HEK293T (cell line): ENCODE measurements around the gene IL1F10.

Experiments
- CTCF ChIA-PET: fragments of 350-600 bp; formaldehyde crosslinking; extraction: SDS; loops from one replicate; lab custom pipeline; 2021; ENCODE audit warnings: antibody characterized with exemption, inconsistent platforms; lab: Yijun Ruan, JAX
- POLR2A ChIA-PET: fragments of 350-600 bp; formaldehyde crosslinking; extraction: SDS; loops from one replicate; lab custom pipeline; 2020; ENCODE audit warnings: antibody characterized with exemption, inconsistent platforms; lab: Yijun Ruan, JAX
- DNase-seq: peaks from one replicate; pipeline ENCODE4 v3.0.0; 2012; ENCODE audit warnings: mixed read lengths; ENCODE audit errors: extremely low spot score
- ARNT ChIP-seq: fragments of 450-650 bp; IDR thresholded peaks from 2 replicates; pipeline ENCODE4 v1.6.1; 2017; ENCODE audit warnings: mild to moderate bottlenecking
- BHLHE40 ChIP-seq: fragments of 450-650 bp; IDR thresholded peaks from 2 replicates; pipeline ENCODE4 v1.6.1; 2016; ENCODE audit warnings: mild to moderate bottlenecking, moderate library complexity, borderline replicate concordance
- CTBP1 ChIP-seq: fragments of 450-650 bp; IDR thresholded peaks from 2 replicates; pipeline ENCODE4 v1.6.1; 2016; ENCODE audit warnings: borderline replicate concordance
- ELF4 ChIP-seq: fragments of 450-650 bp; IDR thresholded peaks from 2 replicates; pipeline ENCODE4 v1.6.1; 2017; ENCODE audit warnings: antibody characterized with exemption
- FOXA1 ChIP-seq: fragments of 450-650 bp; IDR thresholded peaks from 2 replicates; pipeline ENCODE4 v1.6.1; 2016; ENCODE audit warnings: mild to moderate bottlenecking
- FOXK2 ChIP-seq: fragments of 450-650 bp; IDR thresholded peaks from 2 replicates; pipeline ENCODE4 v1.6.1; 2016; ENCODE audit warnings: mild to moderate bottlenecking
- FOXM1 ChIP-seq: fragments of 450-650 bp; IDR thresholded peaks from 2 replicates; pipeline ENCODE4 v1.6.1; 2017; ENCODE audit warnings: mild to moderate bottlenecking, borderline replicate concordance
- HDGF ChIP-seq: fragments of 450-650 bp; IDR thresholded peaks from 2 replicates; pipeline ENCODE4 v1.6.1; 2017; ENCODE audit warnings: antibody characterized with exemption, borderline replicate concordance
- L3MBTL2 ChIP-seq: fragments of 450-650 bp; conservative IDR thresholded peaks from 2 replicates; pipeline ENCODE4 v1.6.1; 2016; ENCODE audit warnings: mild to moderate bottlenecking
- LEF1 ChIP-seq: fragments of 450-650 bp; IDR thresholded peaks from 2 replicates; pipeline ENCODE4 v1.6.1; 2017; ENCODE audit warnings: mild to moderate bottlenecking, borderline replicate concordance
- NFRKB ChIP-seq: fragments of 450-650 bp; IDR thresholded peaks from 2 replicates; pipeline ENCODE4 v1.6.1; 2016; ENCODE audit warnings: mild to moderate bottlenecking, moderate library complexity
- SP1 ChIP-seq: fragments of 450-650 bp; IDR thresholded peaks from 2 replicates; pipeline ENCODE4 v1.6.1; 2017
- SUZ12 ChIP-seq: fragments of 450-650 bp; IDR thresholded peaks from 2 replicates; pipeline ENCODE4 v1.6.1; 2016; ENCODE audit warnings: mild to moderate bottlenecking
- TARDBP ChIP-seq: fragments of 450-650 bp; IDR thresholded peaks from 2 replicates; pipeline ENCODE4 v1.6.1; 2016
- ZNF384 ChIP-seq: fragments of 450-650 bp; IDR thresholded peaks from 2 replicates; pipeline ENCODE4 v1.6.1; 2016
- TF ChIP-seq, protein P1 (sequence below): fragments of 450-650 bp; IDR thresholded peaks from 2 replicates; pipeline ENCODE4 v1.6.1; 2016

Gene IL1F10, protein sequence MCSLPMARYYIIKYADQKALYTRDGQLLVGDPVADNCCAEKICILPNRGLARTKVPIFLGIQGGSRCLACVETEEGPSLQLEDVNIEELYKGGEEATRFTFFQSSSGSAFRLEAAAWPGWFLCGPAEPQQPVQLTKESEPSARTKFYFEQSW

DNA sequence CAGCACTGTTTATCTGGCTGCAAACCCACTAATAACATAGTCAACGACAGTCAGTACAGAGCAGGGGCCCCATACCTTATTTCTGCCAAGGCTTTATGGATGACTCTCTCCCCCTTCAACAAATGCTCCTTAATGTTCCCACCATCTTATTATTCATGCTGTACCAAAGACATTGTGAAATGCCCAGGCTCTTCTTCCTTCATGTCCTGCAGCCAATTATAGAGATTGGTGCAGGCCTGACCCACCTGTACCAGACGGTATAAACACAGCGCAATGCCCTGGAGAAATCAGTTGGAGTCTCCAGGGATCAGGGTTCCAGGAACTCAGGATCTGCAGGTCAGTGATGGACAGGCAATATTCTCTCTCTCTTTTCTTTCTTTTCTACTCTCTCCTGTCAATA is at the start of gene IL1F10:
TSS of gene IL1F10 (plus strand) at position 290 of the 400 bp plus-strand sequence. CDS start 4,769 bp downstream, outside the sequence.
- POLR2A ChIA-PET: no interaction called here

DNA sequence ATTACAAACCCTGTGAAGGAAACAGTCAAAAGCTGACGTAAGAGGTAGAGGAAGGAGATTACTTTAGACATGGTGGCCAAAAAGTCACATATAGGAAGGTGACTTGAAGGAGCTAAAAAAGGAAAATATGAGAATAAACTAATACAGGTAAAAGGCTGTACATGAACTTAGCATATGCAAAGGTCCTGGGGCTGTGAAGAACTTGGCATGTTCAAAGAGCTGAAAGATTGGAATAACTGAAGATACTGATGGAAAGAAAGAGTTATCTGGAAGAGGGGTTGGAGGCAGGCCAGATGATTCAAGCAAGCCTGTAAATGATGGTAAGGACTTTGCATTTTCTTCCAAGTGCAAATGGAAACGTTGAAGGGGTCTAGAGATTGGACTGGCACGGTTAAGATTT is 49.3 kb upstream of the IL1F10 start:
- DNase-seq: no peak
- CTCF ChIA-PET: interaction anchor here (0.6 kb wide), 1 partner anchor 723 kb away, joined by 3 read pairs; no protein-coding TSS in a partner anchor
- POLR2A ChIA-PET: no interaction called here
- TF ChIP-seq SUZ12 (no peak), BHLHE40 (no peak), ZNF384 (no peak), FOXA1 (no peak), NFRKB (no peak), FOXM1 (no peak), ELF4 (no peak), CTBP1 (no peak), ARNT (no peak), TARDBP (no peak), L3MBTL2 (no peak), LEF1 (no peak), HDGF (no peak)
- TF ChIP-seq, protein P1, sequence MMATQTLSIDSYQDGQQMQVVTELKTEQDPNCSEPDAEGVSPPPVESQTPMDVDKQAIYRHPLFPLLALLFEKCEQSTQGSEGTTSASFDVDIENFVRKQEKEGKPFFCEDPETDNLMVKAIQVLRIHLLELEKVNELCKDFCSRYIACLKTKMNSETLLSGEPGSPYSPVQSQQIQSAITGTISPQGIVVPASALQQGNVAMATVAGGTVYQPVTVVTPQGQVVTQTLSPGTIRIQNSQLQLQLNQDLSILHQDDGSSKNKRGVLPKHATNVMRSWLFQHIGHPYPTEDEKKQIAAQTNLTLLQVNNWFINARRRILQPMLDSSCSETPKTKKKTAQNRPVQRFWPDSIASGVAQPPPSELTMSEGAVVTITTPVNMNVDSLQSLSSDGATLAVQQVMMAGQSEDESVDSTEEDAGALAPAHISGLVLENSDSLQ: no peak

More for the DNA sequence above, at the start of gene IL1F10:
- no peak for TF ChIP-seq TARDBP
- TF ChIP-seq ZNF384: no peak
- no peak for TF ChIP-seq BHLHE40
- TF ChIP-seq FOXA1: no peak
- TF ChIP-seq FOXK2: no peak
- no peak for TF ChIP-seq HDGF
- TF ChIP-seq ELF4: no peak
- TF ChIP-seq NFRKB: no peak
- no peak for TF ChIP-seq ARNT
- TF ChIP-seq SP1: no peak
- CTCF ChIA-PET: interaction anchor here (1.2 kb wide), 1 partner anchor 12 kb away, joined by 5 read pairs; no protein-coding TSS in a partner anchor
- no peak for DNase-seq

DNA sequence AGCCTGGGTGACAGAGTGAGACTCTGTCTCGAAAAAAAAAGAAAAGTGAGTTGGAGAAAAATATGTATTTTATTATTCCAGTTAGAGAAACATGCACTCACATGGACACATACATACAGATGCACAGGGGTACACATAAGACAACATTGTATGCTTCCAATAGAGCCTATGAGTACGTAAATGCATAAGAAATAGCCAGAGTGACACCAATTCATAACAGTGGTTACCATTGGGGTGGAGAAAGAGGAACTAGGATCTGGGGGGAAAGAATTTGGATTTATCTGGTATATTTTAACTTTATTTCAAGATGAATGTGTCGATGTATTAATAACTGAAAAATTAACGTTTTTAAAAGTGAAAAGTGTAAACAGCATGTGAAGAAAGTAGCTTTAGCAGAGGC is 46.5 kb upstream of the IL1F10 start:
- DNase-seq: no peak
- ChIA-PET CTCF (no interaction called here), POLR2A (interaction anchor here (0.6 kb wide), 1 partner anchor 19 kb away, joined by 3 read pairs; no protein-coding TSS in a partner anchor)
- no peak for TF ChIP-seq HDGF
- no peak for TF ChIP-seq FOXM1
- TF ChIP-seq ELF4: no peak
- TF ChIP-seq FOXK2: no peak
- no peak for TF ChIP-seq ZNF384
- TF ChIP-seq, protein P1: no peak

DNA sequence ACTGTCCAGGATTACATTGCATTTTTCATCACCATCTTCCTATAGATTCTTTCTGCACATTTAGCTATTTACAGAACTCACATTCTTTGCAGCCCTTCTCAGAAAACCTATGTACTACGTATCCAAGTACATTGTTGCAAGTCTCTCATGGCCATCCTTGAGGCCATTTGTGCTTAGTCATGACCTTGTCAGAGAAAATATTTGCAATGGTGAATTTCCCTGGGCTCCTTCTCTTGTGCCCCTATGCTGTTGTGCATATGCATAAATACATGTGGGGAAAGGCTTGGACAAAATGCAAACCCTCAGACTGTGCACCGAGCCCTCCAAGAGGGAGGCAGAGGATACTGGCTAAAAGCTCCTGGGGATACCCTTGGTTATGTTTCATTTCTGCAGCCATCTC is 43.0 kb upstream of the IL1F10 start:
- TF ChIP-seq SUZ12 (no peak), TARDBP (no peak), FOXK2 (no peak), CTBP1 (no peak), ELF4 (no peak), BHLHE40 (no peak)
- ChIA-PET CTCF (no interaction called here), POLR2A (no interaction called here)
- DNase-seq: no peak

DNA sequence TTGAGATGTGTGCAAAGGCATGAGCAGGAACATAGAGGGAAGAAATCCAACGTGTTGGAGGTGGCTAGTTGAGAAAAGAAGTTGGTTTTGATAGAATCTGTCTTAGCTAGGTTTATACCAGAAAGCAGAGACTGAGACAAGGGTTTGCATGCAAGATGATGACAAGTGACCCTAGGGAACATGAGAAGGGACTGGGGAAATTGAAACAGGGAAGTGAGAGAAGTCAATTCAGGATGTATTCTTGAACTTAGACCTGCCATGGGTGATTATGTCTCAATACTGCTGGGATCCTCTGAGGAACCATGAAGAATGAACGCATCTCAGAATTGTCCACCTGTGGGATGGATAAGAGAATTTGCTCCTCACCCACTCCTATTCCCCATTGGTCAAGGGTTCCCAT is 42.0 kb upstream of the IL1F10 start:
- no peak for DNase-seq
- CTCF ChIA-PET: interaction anchor here (1.2 kb wide), 1 partner anchor 67 kb away, joined by 5 read pairs; no protein-coding TSS in a partner anchor
- POLR2A ChIA-PET: no interaction called here
- no peak for TF ChIP-seq SP1
- no peak for TF ChIP-seq NFRKB
- no peak for TF ChIP-seq FOXK2
- no peak for TF ChIP-seq TARDBP
- no peak for TF ChIP-seq FOXA1
- TF ChIP-seq HDGF: no peak
- TF ChIP-seq ELF4: no peak
- TF ChIP-seq BHLHE40: no peak
- TF ChIP-seq FOXM1: no peak
- no peak for TF ChIP-seq L3MBTL2
- TF ChIP-seq ZNF384: no peak
- TF ChIP-seq, protein P1: no peak
- no peak for TF ChIP-seq CTBP1

DNA sequence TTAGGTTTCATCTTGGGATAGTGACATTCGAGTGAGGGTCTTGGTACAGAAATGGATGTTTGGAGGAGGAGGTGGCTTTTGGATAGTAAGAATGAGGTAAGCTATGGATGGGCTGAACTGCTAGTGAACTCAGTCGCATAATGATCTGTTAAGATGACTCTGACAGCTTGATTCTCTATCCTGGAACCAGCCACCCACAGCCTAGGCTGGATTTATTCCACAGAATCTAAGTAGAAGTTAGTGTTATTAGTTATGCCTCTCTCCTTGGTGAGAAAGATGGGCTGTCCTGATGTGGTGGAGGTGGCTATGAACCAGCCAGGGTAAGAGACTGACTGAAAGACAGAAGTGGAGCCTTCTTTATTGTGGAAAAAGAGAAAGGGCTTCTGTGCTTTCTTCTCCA is 40.1 kb upstream of the IL1F10 start:
- ChIA-PET POLR2A (no interaction called here), CTCF (no interaction called here)
- DNase-seq: no peak
- no peak for TF ChIP-seq ARNT
- no peak for TF ChIP-seq NFRKB
- TF ChIP-seq SUZ12: no peak
- no peak for TF ChIP-seq FOXK2
- no peak for TF ChIP-seq L3MBTL2
- TF ChIP-seq TARDBP: no peak
- no peak for TF ChIP-seq CTBP1
- no peak for TF ChIP-seq HDGF
- TF ChIP-seq FOXA1: no peak
- TF ChIP-seq ZNF384: no peak
- TF ChIP-seq LEF1: no peak
- no peak for TF ChIP-seq FOXM1
- TF ChIP-seq, protein P1: no peak
- TF ChIP-seq SP1: no peak
- TF ChIP-seq BHLHE40: no peak
- no peak for TF ChIP-seq ELF4
